Measurements from ENCODE around the gene ARL9. TPM values are rescaled to one million over a fixed set of nuclear protein-coding genes. Genes with fewer than 3 reads are reported as not detected.
A peak's percentile ranks its signal among the peaks of the same experiment; 100 is the strongest.

Gene ARL9
- total RNA-seq, 1 experiment from 2014 or later, result not detected

DNA sequence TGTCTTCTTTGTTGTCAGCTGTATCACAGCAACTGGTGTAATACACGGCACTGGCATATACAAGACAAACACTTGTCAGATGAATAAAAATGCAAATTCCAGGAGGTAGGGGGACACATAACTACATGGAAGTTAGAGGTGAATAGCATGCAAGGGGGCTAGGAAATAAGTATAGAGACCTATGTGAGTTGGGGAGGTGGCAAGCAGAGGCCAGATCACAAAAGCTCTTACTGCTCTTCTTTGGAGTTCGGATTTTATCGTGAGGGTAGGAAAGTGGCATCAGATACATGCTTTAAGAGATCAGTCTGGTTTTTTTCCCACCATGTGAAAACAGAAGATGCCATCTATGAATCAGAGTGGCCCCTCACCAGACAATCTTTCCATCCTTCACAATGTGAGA lies 41.0 kb upstream of the ARL9 start:
- no CpG with 5 or more reads among the region's 3 CpGs for WGBS (ENCODE audit: extremely low coverage, insufficient read length, low lambda C conversion rate)
- no peak overlapping the region for H2BK5ac ChIP-seq (ENCODE audit: insufficient read length, low read length)
- Mint-ChIP-seq H3K36me3 (ENCODE audit: insufficient read depth in 1 of 3, low read depth in 3 of 3) (peaks cover 17 to 39% (median 19%) of the 10 kb centered on the region in 3 experiments), H3K27ac (no peak overlapping the region; a peak in 1 of 7 replicates), H3K27me3 (ENCODE audit: low read depth) (peaks cover 2% of the 10 kb centered on the region; the same call in 1 of the 2 replicates), H3K4me1 (peaks cover 24 to 32% of the 10 kb centered on the region in 2 experiments), H3K4me3 (peak overlapping the region in 1 of 2 experiments; percentile 6; a peak in 1 of 5 replicates), H3K9me3 (peaks cover 0 to 4% of the 10 kb centered on the region in 2 experiments; a peak in 1 of 5 replicates)
- no peak overlapping the region for H3K27ac ChIP-seq (ENCODE audit: insufficient read length, low read depth, low read length)
- TF ChIP-seq, protein P1, sequence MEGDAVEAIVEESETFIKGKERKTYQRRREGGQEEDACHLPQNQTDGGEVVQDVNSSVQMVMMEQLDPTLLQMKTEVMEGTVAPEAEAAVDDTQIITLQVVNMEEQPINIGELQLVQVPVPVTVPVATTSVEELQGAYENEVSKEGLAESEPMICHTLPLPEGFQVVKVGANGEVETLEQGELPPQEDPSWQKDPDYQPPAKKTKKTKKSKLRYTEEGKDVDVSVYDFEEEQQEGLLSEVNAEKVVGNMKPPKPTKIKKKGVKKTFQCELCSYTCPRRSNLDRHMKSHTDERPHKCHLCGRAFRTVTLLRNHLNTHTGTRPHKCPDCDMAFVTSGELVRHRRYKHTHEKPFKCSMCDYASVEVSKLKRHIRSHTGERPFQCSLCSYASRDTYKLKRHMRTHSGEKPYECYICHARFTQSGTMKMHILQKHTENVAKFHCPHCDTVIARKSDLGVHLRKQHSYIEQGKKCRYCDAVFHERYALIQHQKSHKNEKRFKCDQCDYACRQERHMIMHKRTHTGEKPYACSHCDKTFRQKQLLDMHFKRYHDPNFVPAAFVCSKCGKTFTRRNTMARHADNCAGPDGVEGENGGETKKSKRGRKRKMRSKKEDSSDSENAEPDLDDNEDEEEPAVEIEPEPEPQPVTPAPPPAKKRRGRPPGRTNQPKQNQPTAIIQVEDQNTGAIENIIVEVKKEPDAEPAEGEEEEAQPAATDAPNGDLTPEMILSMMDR (conservative IDR thresholded peaks at IDR 0.05), result no peak
- H4K20me1 ChIP-seq (ENCODE audit: control insufficient read depth, insufficient read depth, insufficient read length), result no peaks in the 10 kb centered on the region
- H2BK12ac ChIP-seq (ENCODE audit: insufficient read length, low read depth, low read length), result no peak overlapping the region
- no peaks in the 10 kb centered on the region for H3K79me1 ChIP-seq (ENCODE audit: insufficient read depth, low read depth, low read length, poor library complexity, severe bottlenecking)
- no peaks in the 10 kb centered on the region for H3K4me1 ChIP-seq (ENCODE audit: insufficient read depth, low read length)
- H2AFZ ChIP-seq (ENCODE audit: low read length), result no peak overlapping the region
- no peak overlapping the region for H2BK20ac ChIP-seq (ENCODE audit: low read depth, low read length, poor library complexity, severe bottlenecking)
- no peak overlapping the region for H2BK120ac ChIP-seq (ENCODE audit: low read depth, low read length, poor library complexity, severe bottlenecking)
- no peak overlapping the region for H3T11ph ChIP-seq (ENCODE audit: low read length)
- no peaks in the 10 kb centered on the region for H3K27me3 ChIP-seq (ENCODE audit: insufficient read depth, low read length)
- H4K5ac ChIP-seq (ENCODE audit: insufficient read length, low read depth, low read length), result no peak overlapping the region
- no peak overlapping the region for H4K91ac ChIP-seq (ENCODE audit: insufficient read length, low read depth, low read length)
- H3K18ac ChIP-seq (ENCODE audit: insufficient read length, low read depth, low read length), result no peak overlapping the region
- H3K4me2 ChIP-seq (ENCODE audit: insufficient read depth, insufficient read length, low read length), result no peak overlapping the region
- no peak overlapping the region for H3K56ac ChIP-seq (ENCODE audit: insufficient read length, low read depth, low read length)
- no peak overlapping the region for H3K14ac ChIP-seq (ENCODE audit: insufficient read depth, low read length)
- no peak overlapping the region for H3K23ac ChIP-seq (ENCODE audit: insufficient read length, low read depth, low read length)
- no peak for DNase-seq
- no peak overlapping the region for H3K4ac ChIP-seq (ENCODE audit: low read depth, low read length)
- H3K9me3 ChIP-seq (ENCODE audit: control insufficient read depth, low read depth, low read length), result no peaks in the 10 kb centered on the region
- H4K8ac ChIP-seq (replicated peaks; ENCODE audit: insufficient read length, low read depth, low read length), result no peak overlapping the region
- H2AK5ac ChIP-seq (ENCODE audit: insufficient read length, low read length), result no peak overlapping the region
- H3K23me2 ChIP-seq (ENCODE audit: insufficient read length, low read depth, low read length, poor library complexity, severe bottlenecking), result peaks cover 9% of the 10 kb centered on the region
- H2BK15ac ChIP-seq (ENCODE audit: low read depth, low read length), result no peak overlapping the region
- H3K79me2 ChIP-seq (ENCODE audit: insufficient read depth, low read length), result peaks cover 10% of the 10 kb centered on the region; the same call in 1 of the 2 replicates
- H3K9ac ChIP-seq (ENCODE audit: extremely low read depth, insufficient read length, low read length), result no peak overlapping the region

Data from H9 (cell line).